Measurements from ENCODE around the gene ILF2. TPM values are rescaled to one million over a fixed set of nuclear protein-coding genes. Genes with fewer than 3 reads are reported as not detected.

Gene ILF2
- total and polyA plus RNA-seq, 2 of the 13 experiments (the other 11 are each of a cell fraction or from before 2014, with no cell fraction given), result 292 to 366 TPM

GRCh38 chr1:153616144-153616916, 54.5 kb downstream of the ILF2 start, which contains the start of gene S100A14 (continued):
- 0 out of 2 replicates have a peak, but pooled peaks have one; percentile 35 for TF ChIP-seq ZIK1 (CRISPR knock-in tag; IDR thresholded peaks at IDR 0.05; ENCODE audit: borderline replicate concordance, low read depth)
- no peak for TF ChIP-seq RORA (CRISPR knock-in tag; IDR thresholded peaks at IDR 0.05)
- TF ChIP-seq SRSF9 (IDR thresholded peaks at IDR 0.05; ENCODE audit: borderline replicate concordance, insufficient read depth, low read depth, low read length, poor library complexity, severe bottlenecking), result no peak
- TF ChIP-seq FOXK2 (IDR thresholded peaks at IDR 0.05), result no peak
- TF ChIP-seq ZNF34 (CRISPR knock-in tag; IDR thresholded peaks at IDR 0.05; ENCODE audit: borderline replicate concordance), result no peak
- TF ChIP-seq ZNF546 (CRISPR knock-in tag; conservative IDR thresholded peaks at IDR 0.05), result no peak
- TF ChIP-seq SIX4 (CRISPR knock-in tag; IDR thresholded peaks at IDR 0.05), result no peak
- peak; percentile 37; the same call in 1 of the 2 replicates for TF ChIP-seq RXRB (CRISPR knock-in tag; IDR thresholded peaks at IDR 0.05; ENCODE audit: borderline replicate concordance)
- TF ChIP-seq SALL1 (CRISPR knock-in tag; IDR thresholded peaks at IDR 0.05), result peak; percentile 68
- TF ChIP-seq ZNF687 (CRISPR knock-in tag; IDR thresholded peaks at IDR 0.05), result peak; percentile 94
- TF ChIP-seq, protein P1, sequence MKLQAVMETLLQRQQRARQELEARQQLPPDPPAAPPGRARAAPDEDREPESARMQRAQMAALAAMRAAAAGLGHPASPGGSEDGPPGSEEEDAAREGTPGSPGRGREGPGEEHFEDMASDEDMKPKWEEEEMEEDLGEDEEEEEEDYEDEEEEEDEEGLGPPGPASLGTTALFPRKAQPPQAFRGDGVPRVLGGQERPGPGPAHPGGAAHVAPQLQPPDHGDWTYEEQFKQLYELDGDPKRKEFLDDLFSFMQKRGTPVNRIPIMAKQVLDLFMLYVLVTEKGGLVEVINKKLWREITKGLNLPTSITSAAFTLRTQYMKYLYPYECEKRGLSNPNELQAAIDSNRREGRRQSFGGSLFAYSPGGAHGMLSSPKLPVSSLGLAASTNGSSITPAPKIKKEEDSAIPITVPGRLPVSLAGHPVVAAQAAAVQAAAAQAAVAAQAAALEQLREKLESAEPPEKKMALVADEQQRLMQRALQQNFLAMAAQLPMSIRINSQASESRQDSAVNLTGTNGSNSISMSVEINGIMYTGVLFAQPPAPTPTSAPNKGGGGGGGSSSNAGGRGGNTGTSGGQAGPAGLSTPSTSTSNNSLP (IDR thresholded peaks at IDR 0.05; ENCODE audit: low read depth, low read length), result no peak
- no peak for TF ChIP-seq MED1 (CRISPR knock-in tag; IDR thresholded peaks at IDR 0.05)
- TF ChIP-seq ZNF234 (CRISPR knock-in tag; conservative IDR thresholded peaks at IDR 0.05), result no peak
- no peak for TF ChIP-seq WIZ (CRISPR knock-in tag; IDR thresholded peaks at IDR 0.05)
- TF ChIP-seq GMEB2 (CRISPR knock-in tag; IDR thresholded peaks at IDR 0.05; ENCODE audit: low read depth), result no peak
- TF ChIP-seq, protein P2, sequence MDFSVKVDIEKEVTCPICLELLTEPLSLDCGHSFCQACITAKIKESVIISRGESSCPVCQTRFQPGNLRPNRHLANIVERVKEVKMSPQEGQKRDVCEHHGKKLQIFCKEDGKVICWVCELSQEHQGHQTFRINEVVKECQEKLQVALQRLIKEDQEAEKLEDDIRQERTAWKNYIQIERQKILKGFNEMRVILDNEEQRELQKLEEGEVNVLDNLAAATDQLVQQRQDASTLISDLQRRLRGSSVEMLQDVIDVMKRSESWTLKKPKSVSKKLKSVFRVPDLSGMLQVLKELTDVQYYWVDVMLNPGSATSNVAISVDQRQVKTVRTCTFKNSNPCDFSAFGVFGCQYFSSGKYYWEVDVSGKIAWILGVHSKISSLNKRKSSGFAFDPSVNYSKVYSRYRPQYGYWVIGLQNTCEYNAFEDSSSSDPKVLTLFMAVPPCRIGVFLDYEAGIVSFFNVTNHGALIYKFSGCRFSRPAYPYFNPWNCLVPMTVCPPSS (IDR thresholded peaks at IDR 0.05), result no peak
- TF ChIP-seq PAWR (CRISPR knock-in tag; IDR thresholded peaks at IDR 0.05; ENCODE audit: borderline replicate concordance), result no peak
- TF ChIP-seq, protein P3, sequence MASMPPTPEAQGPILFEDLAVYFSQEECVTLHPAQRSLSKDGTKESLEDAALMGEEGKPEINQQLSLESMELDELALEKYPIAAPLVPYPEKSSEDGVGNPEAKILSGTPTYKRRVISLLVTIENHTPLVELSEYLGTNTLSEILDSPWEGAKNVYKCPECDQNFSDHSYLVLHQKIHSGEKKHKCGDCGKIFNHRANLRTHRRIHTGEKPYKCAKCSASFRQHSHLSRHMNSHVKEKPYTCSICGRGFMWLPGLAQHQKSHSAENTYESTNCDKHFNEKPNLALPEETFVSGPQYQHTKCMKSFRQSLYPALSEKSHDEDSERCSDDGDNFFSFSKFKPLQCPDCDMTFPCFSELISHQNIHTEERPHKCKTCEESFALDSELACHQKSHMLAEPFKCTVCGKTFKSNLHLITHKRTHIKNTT (CRISPR knock-in tag; IDR thresholded peaks at IDR 0.05), result no peak
- no peak for TF ChIP-seq ZNF441 (CRISPR knock-in tag; IDR thresholded peaks at IDR 0.05; ENCODE audit: borderline replicate concordance)
- TF ChIP-seq ZNF629 (CRISPR knock-in tag; conservative IDR thresholded peaks at IDR 0.05), result no peak
